GM13976 (cell line): ENCODE results near the gene NAA11.

Experiments used
- DNase-seq: peaks from one replicate; pipeline ENCODE4 v3.0.0; 2012; ENCODE audit warnings: low spot score
- in situ Hi-C: fragments of 300-500 bp; cut with MboI; formaldehyde crosslinking; loops from one replicate; pipeline ENCODE4 v1.12.0; 2022; ENCODE audit warnings: low sequenced_read_pairs, mixed read lengths, inconsistent platforms; ENCODE audit not compliant: unreplicated experiment
- TF ChIP-seq, protein P1 (sequence below): IDR thresholded peaks from 2 replicates; pipeline ENCODE4 v1.5.1; 2012; ENCODE audit warnings: borderline replicate concordance, mild to moderate bottlenecking; ENCODE audit not compliant: insufficient read depth; ENCODE audit errors: extremely low read depth, missing control alignments, control extremely low read depth

Gene NAA11

GRCh38 chr4:79325864-79326328 is at the start of gene NAA11:
TSS of gene NAA11 (minus strand) at chr4:79326061. CDS start at chr4:79325877, 184 bp downstream.
- in situ Hi-C loops: no loop called here
- TF ChIP-seq, protein P1, sequence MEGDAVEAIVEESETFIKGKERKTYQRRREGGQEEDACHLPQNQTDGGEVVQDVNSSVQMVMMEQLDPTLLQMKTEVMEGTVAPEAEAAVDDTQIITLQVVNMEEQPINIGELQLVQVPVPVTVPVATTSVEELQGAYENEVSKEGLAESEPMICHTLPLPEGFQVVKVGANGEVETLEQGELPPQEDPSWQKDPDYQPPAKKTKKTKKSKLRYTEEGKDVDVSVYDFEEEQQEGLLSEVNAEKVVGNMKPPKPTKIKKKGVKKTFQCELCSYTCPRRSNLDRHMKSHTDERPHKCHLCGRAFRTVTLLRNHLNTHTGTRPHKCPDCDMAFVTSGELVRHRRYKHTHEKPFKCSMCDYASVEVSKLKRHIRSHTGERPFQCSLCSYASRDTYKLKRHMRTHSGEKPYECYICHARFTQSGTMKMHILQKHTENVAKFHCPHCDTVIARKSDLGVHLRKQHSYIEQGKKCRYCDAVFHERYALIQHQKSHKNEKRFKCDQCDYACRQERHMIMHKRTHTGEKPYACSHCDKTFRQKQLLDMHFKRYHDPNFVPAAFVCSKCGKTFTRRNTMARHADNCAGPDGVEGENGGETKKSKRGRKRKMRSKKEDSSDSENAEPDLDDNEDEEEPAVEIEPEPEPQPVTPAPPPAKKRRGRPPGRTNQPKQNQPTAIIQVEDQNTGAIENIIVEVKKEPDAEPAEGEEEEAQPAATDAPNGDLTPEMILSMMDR: no peak
- no peak for DNase-seq

DNA sequence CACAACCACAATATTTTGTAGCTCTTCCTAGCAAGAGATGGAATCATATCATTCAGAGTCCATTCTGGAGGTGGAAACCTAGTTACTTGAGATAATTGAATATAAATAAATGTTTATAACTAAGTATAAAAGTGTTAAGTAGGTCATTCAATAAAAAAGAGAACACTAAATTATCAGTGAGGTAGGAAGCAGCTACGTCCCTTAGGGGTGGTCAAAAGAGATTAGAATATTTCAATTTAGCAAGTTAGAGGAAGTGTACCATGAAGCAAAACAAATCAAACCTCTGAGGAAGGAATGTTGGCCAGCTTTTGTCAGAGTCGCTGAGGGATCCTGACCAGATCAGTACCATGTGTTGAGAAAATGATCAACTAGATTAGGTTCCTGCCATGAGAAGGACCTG is 44.2 kb upstream of the NAA11 start:
- in situ Hi-C loops: no loop called here
- TF ChIP-seq, protein P1: no peak

GRCh38 chr4:79367096-79367495 is 41.2 kb upstream of the NAA11 start:
- in situ Hi-C loops: no loop called here
- no peak for DNase-seq

More for the DNA sequence above, 44.2 kb upstream of the NAA11 start:
- no peak for DNase-seq

GRCh38 chr4:79366422-79366821 is 40.6 kb upstream of the NAA11 start:
- in situ Hi-C loops: no loop called here
- no peak for DNase-seq
- TF ChIP-seq, protein P1: no peak

More at GRCh38 chr4:79367096-79367495, 41.2 kb upstream of the NAA11 start:
- TF ChIP-seq, protein P1: no peak

- DNase-seq: no peak
- in situ Hi-C loops: no loop called here
- TF ChIP-seq, protein P1: no peak
These were observed 38.2 kb upstream of the NAA11 start for GRCh38 chr4:79364061-79364460.

DNA sequence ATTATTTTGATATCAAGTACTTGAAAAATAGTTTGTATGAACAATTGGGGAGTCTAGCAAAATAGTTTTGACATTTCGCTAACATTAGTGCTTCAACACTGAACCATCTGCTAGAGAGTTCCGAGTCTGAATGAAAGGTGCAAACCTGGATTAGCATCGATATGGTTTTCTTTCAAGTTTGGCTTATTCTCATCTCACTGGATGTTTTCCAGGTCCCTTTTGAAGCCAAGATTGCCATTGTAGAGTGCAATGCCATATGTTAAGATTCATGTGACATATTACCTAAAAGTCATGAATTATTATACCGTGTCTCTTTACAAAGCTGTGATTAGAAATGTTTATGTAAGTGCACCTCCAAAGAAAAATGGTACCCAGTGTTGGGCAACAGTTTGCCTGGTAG is 36.8 kb upstream of the NAA11 start:
- in situ Hi-C loops: no loop called here
- DNase-seq: no peak
- TF ChIP-seq, protein P1: no peak
